ENCODE data around the gene DYSF.

The DYSF gene

DNA sequence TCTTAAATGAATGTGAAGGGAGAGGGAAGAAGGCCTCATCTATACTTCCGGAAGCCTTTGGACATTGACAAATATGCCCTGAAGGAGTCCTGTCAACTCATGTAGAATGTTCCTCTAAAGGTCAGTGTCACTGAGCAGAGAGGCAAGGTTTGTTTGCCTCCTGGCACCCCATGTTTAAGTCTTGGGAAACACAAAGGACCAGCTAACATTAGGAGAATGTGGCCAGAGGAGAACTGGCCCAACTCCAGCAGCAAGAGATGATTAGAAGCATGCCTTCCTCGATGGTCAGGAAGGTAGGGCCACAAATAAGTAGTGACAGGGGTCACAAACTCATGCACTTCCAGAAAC lies 5.7 kb downstream of the DYSF start:
- H3K4me3 ChIP-seq, result no peak overlapping the region
- no peak overlapping the region for H3K9ac ChIP-seq (ENCODE audit: insufficient read length)
- H3K9me3 ChIP-seq (ENCODE audit: low read depth, low read length), result no peaks in the 10 kb centered on the region
- no peaks in the 10 kb centered on the region for H3K36me3 ChIP-seq (ENCODE audit: insufficient read depth, low read length)
- TF ChIP-seq POLR2AphosphoS5 (IDR thresholded peaks at IDR 0.05; ENCODE audit: borderline replicate concordance, low read depth, low read length) (no peak), EZH2 (IDR thresholded peaks at IDR 0.05) (no peak), FOXP2 (optimal IDR thresholded peaks at IDR 0.05; ENCODE audit: control extremely low read depth, extremely low read length, insufficient read depth) (no peak)
- DNase-seq (ENCODE audit: low read depth, low spot score), result no peak
- no peak overlapping the region for H3K27ac ChIP-seq

DNA sequence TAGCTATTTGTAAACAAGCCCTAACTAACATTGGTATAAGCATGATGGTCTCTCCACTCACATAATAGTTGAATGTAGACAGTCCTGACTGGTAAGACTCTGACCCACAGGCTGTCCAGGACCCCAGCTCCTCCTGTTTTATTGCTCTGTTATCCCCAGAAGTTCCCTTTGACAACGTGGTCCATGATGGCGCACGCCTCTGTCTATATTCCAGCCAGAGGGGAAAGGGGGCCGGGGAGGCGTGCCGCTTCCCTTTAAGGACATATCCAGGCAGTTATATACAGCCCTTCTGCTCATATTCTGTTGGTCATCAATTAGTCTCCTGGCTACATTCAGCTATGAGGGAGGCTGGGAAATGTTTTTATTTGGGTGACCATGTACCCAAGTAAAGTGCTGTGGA lies 6.7 kb downstream of the DYSF start:
- H3K9me3 ChIP-seq (ENCODE audit: low read depth, low read length), result no peaks in the 10 kb centered on the region
- H3K4me3 ChIP-seq, result no peak overlapping the region
- no peak for TF ChIP-seq POLR2AphosphoS5 (IDR thresholded peaks at IDR 0.05; ENCODE audit: borderline replicate concordance, low read depth, low read length)
- TF ChIP-seq FOXP2 (optimal IDR thresholded peaks at IDR 0.05; ENCODE audit: control extremely low read depth, extremely low read length, insufficient read depth), result no peak
- no peak for TF ChIP-seq EZH2 (IDR thresholded peaks at IDR 0.05)
- no peaks in the 10 kb centered on the region for H3K36me3 ChIP-seq (ENCODE audit: insufficient read depth, low read length)
- no peak for DNase-seq (ENCODE audit: low read depth, low spot score)
- no peak overlapping the region for H3K9ac ChIP-seq (ENCODE audit: insufficient read length)
- no peak overlapping the region for H3K27ac ChIP-seq

DNA sequence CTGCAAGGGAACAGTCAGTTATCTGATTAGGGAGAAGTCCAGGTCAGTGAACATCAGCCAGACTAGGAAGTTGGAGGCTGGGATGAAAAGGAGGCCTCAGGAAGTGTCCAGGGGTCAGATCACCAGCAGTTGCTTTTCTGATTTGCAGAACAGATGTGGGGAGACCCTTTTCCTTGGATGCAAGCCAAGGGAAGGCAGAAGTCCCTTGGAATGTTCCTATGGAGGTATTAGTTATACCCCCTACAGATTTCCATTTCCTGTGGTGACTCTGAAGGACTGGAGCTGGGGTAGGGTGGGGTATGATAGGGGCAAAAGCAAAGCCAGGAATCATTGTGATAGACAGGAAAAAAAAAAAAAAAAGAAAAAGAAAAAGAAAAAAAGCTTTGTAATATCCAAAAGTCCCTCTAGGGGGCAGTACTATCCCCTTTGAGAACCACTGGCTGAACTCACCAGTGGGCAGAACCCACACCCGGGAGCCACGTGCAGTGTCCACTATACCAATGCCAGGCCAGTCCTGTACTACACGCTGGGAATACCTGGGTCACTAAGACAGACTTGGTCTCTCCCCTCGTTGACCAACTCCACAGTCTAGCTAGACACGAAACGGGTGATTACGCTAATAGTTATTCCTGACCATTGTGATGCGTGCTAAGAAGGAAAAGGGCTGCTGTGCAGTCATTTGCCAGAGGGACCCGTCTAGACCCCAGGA lies 7.4 kb downstream of the DYSF start:
- no peak for TF ChIP-seq EZH2 (IDR thresholded peaks at IDR 0.05)
- TF ChIP-seq FOXP2 (optimal IDR thresholded peaks at IDR 0.05; ENCODE audit: control extremely low read depth, extremely low read length, insufficient read depth), result no peak
- TF ChIP-seq POLR2AphosphoS5 (IDR thresholded peaks at IDR 0.05; ENCODE audit: borderline replicate concordance, low read depth, low read length), result no peak
- no peak for DNase-seq (ENCODE audit: low read depth, low spot score)
- no peaks in the 10 kb centered on the region for H3K36me3 ChIP-seq (ENCODE audit: insufficient read depth, low read length)

DNA sequence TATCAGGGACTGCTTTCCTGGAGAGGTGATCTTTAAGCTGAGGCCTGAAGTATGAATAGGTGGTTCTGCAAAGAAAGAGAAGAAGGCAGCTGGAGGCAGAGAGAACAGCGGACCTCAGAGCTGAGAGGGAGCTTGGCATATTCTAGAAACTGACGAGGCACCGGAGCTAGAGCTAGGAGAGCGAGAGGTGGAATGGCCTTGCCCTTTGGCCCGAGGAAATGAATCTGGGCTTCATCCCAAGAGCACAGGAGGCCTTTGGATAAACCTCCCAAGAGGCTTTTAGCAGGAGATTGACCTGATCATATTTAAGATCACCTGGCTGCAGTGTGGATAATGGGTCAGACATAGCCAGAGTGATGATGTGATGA lies 7.9 kb downstream of the DYSF start:
- TF ChIP-seq EZH2 (IDR thresholded peaks at IDR 0.05) (no peak), FOXP2 (optimal IDR thresholded peaks at IDR 0.05; ENCODE audit: control extremely low read depth, extremely low read length, insufficient read depth) (no peak), POLR2AphosphoS5 (IDR thresholded peaks at IDR 0.05; ENCODE audit: borderline replicate concordance, low read depth, low read length) (no peak)
- H3K27ac ChIP-seq, result no peak overlapping the region

More for the DNA sequence above, 7.4 kb downstream of the DYSF start:
- H3K27ac ChIP-seq, result no peak overlapping the region
- no peak overlapping the region for H3K4me3 ChIP-seq
- H3K9me3 ChIP-seq (ENCODE audit: low read depth, low read length), result no peaks in the 10 kb centered on the region
- H3K9ac ChIP-seq (ENCODE audit: insufficient read length), result no peak overlapping the region

DNA sequence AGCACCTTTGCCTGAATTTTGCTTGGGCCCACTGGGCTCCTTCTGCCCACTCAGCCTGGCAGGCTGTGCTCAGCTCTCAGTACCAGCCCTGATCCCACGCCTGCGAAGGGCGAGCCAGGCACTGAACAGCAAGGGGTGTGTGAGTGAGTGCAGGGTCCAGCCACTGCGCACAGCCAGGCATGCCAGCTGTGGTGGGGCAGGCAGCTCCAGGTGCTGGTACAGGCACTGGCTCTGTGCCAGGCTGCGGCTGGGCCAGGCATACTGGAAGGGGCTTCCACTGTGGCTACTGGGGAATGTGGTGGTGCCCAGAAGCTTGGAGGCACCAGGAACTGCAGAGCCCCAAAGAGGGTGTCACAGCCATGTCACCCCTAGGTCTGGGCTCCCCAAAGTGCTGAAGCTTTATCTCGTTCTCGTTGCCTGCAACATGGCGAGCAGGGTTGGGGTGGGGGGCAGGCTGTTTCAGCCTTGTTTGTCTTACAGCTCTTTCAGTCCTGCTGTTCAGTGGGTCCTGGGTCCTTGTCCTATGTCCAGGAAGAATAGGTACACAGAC lies 8.8 kb downstream of the DYSF start:
- TF ChIP-seq EZH2 (IDR thresholded peaks at IDR 0.05) (no peak), FOXP2 (optimal IDR thresholded peaks at IDR 0.05; ENCODE audit: control extremely low read depth, extremely low read length, insufficient read depth) (no peak), POLR2AphosphoS5 (IDR thresholded peaks at IDR 0.05; ENCODE audit: borderline replicate concordance, low read depth, low read length) (no peak)
- Histone ChIP-seq H3K9ac (ENCODE audit: insufficient read length) (no peak overlapping the region), H3K36me3 (ENCODE audit: insufficient read depth, low read length) (no peaks in the 10 kb centered on the region), H3K4me3 (no peak overlapping the region), H3K27ac (no peak overlapping the region), H3K9me3 (ENCODE audit: low read depth, low read length) (no peaks in the 10 kb centered on the region)
- DNase-seq (ENCODE audit: low read depth, low spot score), result no peak

More for the DNA sequence above, 7.9 kb downstream of the DYSF start:
- DNase-seq (ENCODE audit: low read depth, low spot score), result no peak
- Histone ChIP-seq H3K4me3 (no peak overlapping the region), H3K9ac (ENCODE audit: insufficient read length) (no peak overlapping the region), H3K36me3 (ENCODE audit: insufficient read depth, low read length) (no peaks in the 10 kb centered on the region), H3K9me3 (ENCODE audit: low read depth, low read length) (no peaks in the 10 kb centered on the region)

DNA sequence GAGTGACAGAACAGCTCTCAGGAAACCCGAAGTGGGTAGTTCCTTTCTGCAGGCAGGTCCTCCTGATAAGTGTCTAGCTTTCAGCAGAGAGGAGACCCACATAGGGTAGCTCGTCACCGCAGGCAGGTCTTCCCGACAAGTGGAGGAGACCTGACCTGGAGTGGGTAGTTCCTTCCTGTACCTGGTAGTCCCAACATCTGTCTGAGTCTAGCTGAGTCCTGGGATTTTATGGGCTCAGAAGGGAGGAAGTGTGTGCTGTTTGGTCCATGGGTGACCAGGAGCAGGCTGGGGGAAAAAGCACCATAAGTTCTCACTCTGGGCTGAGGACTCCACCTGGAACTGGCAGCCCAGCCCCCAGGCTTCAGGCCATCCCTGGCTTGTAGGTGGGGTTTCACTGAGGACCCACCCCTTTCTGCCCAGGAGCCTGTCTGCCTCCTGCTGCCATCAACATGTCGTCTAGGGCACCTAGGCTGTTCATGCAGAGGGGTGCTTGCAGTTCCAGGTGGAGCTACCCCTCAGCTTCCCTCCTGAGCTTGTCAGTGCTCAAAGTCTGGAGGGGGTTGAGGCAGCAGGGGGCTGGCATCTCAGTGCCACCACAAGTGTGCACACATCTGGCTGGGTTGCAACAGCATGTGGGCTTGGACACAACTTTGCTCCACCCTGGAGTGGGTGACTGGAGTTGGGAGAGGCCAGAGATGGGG lies 9.4 kb downstream of the DYSF start:
- Histone ChIP-seq H3K4me3 (no peak overlapping the region), H3K9ac (ENCODE audit: insufficient read length) (no peak overlapping the region), H3K9me3 (ENCODE audit: low read depth, low read length) (no peaks in the 10 kb centered on the region), H3K36me3 (ENCODE audit: insufficient read depth, low read length) (no peaks in the 10 kb centered on the region), H3K27ac (no peak overlapping the region)
- TF ChIP-seq EZH2 (IDR thresholded peaks at IDR 0.05) (no peak), POLR2AphosphoS5 (IDR thresholded peaks at IDR 0.05; ENCODE audit: borderline replicate concordance, low read depth, low read length) (no peak), FOXP2 (optimal IDR thresholded peaks at IDR 0.05; ENCODE audit: control extremely low read depth, extremely low read length, insufficient read depth) (no peak)
- DNase-seq (ENCODE audit: low read depth, low spot score), result no peak

DNA sequence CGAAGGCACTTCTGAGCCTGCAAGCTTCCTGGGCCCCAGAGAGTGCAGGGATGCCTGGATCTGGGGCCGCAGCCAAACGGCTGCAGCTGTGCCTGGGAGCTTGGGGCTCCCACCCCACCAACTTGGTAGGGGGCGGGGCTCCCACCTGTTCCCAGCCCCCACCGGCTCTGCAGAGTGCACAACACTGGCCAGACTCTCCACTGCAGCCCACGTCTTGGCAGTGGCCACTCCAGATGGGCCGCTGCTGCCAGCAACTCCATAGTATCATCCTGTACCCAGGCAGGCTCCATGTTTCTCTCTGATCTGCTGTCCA lies 9.9 kb downstream of the DYSF start:
- no peaks in the 10 kb centered on the region for H3K36me3 ChIP-seq (ENCODE audit: insufficient read depth, low read length)
- no peak for DNase-seq (ENCODE audit: low read depth, low spot score)
- TF ChIP-seq FOXP2 (optimal IDR thresholded peaks at IDR 0.05; ENCODE audit: control extremely low read depth, extremely low read length, insufficient read depth) (no peak), EZH2 (IDR thresholded peaks at IDR 0.05) (no peak), POLR2AphosphoS5 (IDR thresholded peaks at IDR 0.05; ENCODE audit: borderline replicate concordance, low read depth, low read length) (no peak)
- H3K9ac ChIP-seq (ENCODE audit: insufficient read length), result no peak overlapping the region
- no peak overlapping the region for H3K27ac ChIP-seq
- H3K4me3 ChIP-seq, result no peak overlapping the region
- H3K9me3 ChIP-seq (ENCODE audit: low read depth, low read length), result no peaks in the 10 kb centered on the region

DNA sequence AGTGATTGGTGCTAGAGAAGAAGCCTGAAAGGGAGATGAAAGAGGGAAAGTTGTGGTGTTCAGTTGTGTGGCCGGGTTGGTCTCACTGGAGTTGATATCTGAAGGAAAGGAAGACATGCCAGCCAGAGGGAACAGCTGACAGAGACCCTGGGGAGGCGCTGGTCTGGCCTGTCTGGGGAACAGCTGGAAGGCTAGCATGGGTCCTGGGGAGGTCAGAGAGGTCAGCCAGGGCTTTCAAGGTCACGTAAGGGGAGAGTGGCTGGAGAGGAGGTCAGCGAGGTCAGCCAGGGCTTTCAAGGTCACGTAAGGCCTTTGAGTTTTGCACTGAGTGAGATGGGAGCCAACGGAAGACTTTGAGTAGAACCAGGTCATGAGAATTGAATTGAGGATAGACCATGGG lies 11.0 kb downstream of the DYSF start:
- TF ChIP-seq FOXP2 (optimal IDR thresholded peaks at IDR 0.05; ENCODE audit: control extremely low read depth, extremely low read length, insufficient read depth) (no peak), POLR2AphosphoS5 (IDR thresholded peaks at IDR 0.05; ENCODE audit: borderline replicate concordance, low read depth, low read length) (no peak), EZH2 (IDR thresholded peaks at IDR 0.05) (no peak)

More for the DNA sequence above, 11.0 kb downstream of the DYSF start:
- H3K9ac ChIP-seq (ENCODE audit: insufficient read length), result no peak overlapping the region
- no peaks in the 10 kb centered on the region for H3K9me3 ChIP-seq (ENCODE audit: low read depth, low read length)
- H3K27ac ChIP-seq, result no peak overlapping the region
- H3K36me3 ChIP-seq (ENCODE audit: insufficient read depth, low read length), result no peaks in the 10 kb centered on the region
- no peak overlapping the region for H3K4me3 ChIP-seq
- DNase-seq (ENCODE audit: low read depth, low spot score), result no peak

All from SK-N-MC (cell line).